Stomach (tissue), 9 donors: Measurements from ENCODE around the gene STKLD1. TPM values are rescaled to one million over a fixed set of nuclear protein-coding genes. Genes with fewer than 3 reads are reported as not detected.

Experiments used
- DNase-seq, 2 donors: peaks; one replicate each; pipeline versions ENCODE4 v3.0.0 to v3.0.0-alpha.2; 2013 to 2019
- H3K27ac ChIP-seq, 5 donors: fragments of 200-600 bp in 4 of 5; sonication (generic) in 4 of 5; one replicate each; pipeline ENCODE4 v1.5.1; 2013 to 2019; ENCODE audit warnings: mild to moderate bottlenecking in 1 of 5, moderate library complexity in 1 of 5
- H3K27me3 ChIP-seq, 3 donors: fragments of 200-600 bp; sonication (generic); one replicate each; pipeline ENCODE4 v1.5.1; 2017 to 2019; ENCODE audit warnings: mixed run types in 1 of 3
- H3K36me3 ChIP-seq, 4 donors: fragments of 200-600 bp; sonication (generic); 1 replicate in 3 of 4; 2 replicates in 1 of 4; pipeline ENCODE4 v1.5.1; 2016 to 2019
- H3K4me1 ChIP-seq, 4 donors: fragments of 200-600 bp; sonication (generic); one replicate each; pipeline ENCODE4 v1.5.1; 2016 to 2019
- H3K4me3 ChIP-seq, 4 donors: fragments of 200-600 bp; sonication (generic) in 3 of 4; one replicate each; pipeline ENCODE4 v1.5.1; 2016 to 2019; ENCODE audit warnings: mild to moderate bottlenecking in 1 of 4
- H3K9me3 ChIP-seq, 4 donors: fragments of 200-600 bp; sonication (generic); one replicate each; pipeline ENCODE4 v1.5.1; 2016 to 2019
- CTCF ChIP-seq, 7 experiments: fragments of 450-650 bp in 4 of 7; fragments of 200-600 bp in 3 of 7; sonication (generic) in 3 of 7; IDR thresholded peaks; one replicate each; pipeline ENCODE4 v1.5.1; 2016 to 2019; ENCODE audit warnings: antibody characterized with exemption in 7 of 7, control low read depth in 2 of 7, mild to moderate bottlenecking in 1 of 7
- EP300 ChIP-seq: sonication (generic); formaldehyde crosslinking; IDR thresholded peaks from one replicate; pipeline ENCODE4 v1.6.1; 2017; ENCODE audit warnings: antibody characterized with exemption
- POLR2A ChIP-seq, 4 donors: fragments of 450-650 bp; IDR thresholded peaks; one replicate each; pipeline ENCODE4 v1.6.1; 2016; ENCODE audit warnings: antibody characterized with exemption in 4 of 4, control low read depth in 2 of 4, mild to moderate bottlenecking in 1 of 4, moderate library complexity in 1 of 4
- POLR2AphosphoS5 ChIP-seq, 3 donors: sonication (generic); formaldehyde crosslinking; IDR thresholded peaks; one replicate each; pipeline ENCODE4 v1.6.1; 2016; ENCODE audit warnings: antibody characterized with exemption in 3 of 3
- WGBS, 5 donors: extraction: QIAGEN DNeasy Blood & Tissue Kit in 3 of 5; methylation state at CpG; one replicate each; pipeline versions ENCODE4 v1.1.5 to v1.1.7; 2013 to 2018; 5-methylcytosine and 5-hydroxymethylcytosine counted together
- intact Hi-C: fragments of 100-400 bp; cut with DNase I; formaldehyde crosslinking; loops from one replicate; pipeline ENCODE4 v1.15.1; 2023; ENCODE audit warnings: low total_unique reads
- polyA plus RNA-seq, 3 donors: library from polyadenylated mRNA; stranded (reverse); fragments of 200-250 nt; gene quantifications; one replicate each; pipeline ENCODE4 v1.2.3, GENCODE V29; 2013
- small RNA-seq, 4 donors: library from RNA; depleted of rRNA; stranded (forward); fragments of <200 nt; gene quantifications; one replicate each; pipeline ENCODE3, GENCODE V24; 2016
- total RNA-seq, 5 donors: library from RNA; depleted of rRNA; stranded (reverse); fragments of >200 nt; gene quantifications; one replicate each; pipeline versions ENCODE4 v1.1.0 to v1.2.3, GENCODE V29; 2014 to 2016
- donor health status: healthy with polysubstance abuse.
- donor health status: Bipolar disorder and iron deficiency.
- donor health status: healthy.

Gene STKLD1
- total and polyA plus RNA-seq, 8 donors, result 1.3 to 2.6 (median 1.9) TPM; not detected in 5

- Histone ChIP-seq H3K36me3 (no peaks in the 10 kb centered on the region), H3K4me1 (peaks cover 8 to 14% (median 9%) of the 10 kb centered on the region in 4 donors), H3K4me3 (no peak overlapping the region), H3K27me3 (no peaks in the 10 kb centered on the region), H3K27ac (no peak overlapping the region), H3K9me3 (no peaks in the 10 kb centered on the region)
- DNase-seq, result no peak
- WGBS, 5 donors, result 87 to 92% (median 88%) methylated on average over 7 of the region's 7 CpGs
- TF ChIP-seq EP300 (no peak), POLR2A (IDR thresholded peaks at IDR 0.05) (no peak), CTCF (IDR thresholded peaks at IDR 0.05) (no peak), POLR2AphosphoS5 (IDR thresholded peaks at IDR 0.05) (no peak)
- intact Hi-C loops, result no loop called here
Measured at GRCh38 chr9:133452562-133452961, 76.4 kb downstream of the STKLD1 start.

- no peak for DNase-seq
- H3K9me3 ChIP-seq, result no peaks in the 10 kb centered on the region
- WGBS, 5 donors, result 78 to 87% (median 81%) methylated on average over 8 to 11 of the region's 11 CpGs
- H3K4me3 ChIP-seq, result no peak overlapping the region
- intact Hi-C loops, result no loop called here
- H3K27me3 ChIP-seq, result no peaks in the 10 kb centered on the region
- TF ChIP-seq POLR2A (IDR thresholded peaks at IDR 0.05), result no peak
- peaks cover 6 to 11% (median 9%) of the 10 kb centered on the region in 4 donors for H3K4me1 ChIP-seq
- no peak overlapping the region for H3K27ac ChIP-seq
- H3K36me3 ChIP-seq, result no peaks in the 10 kb centered on the region
Measured at GRCh38 chr9:133453651-133454050, 77.5 kb downstream of the STKLD1 start.

GRCh38 chr9:133454325-133454724 is 78.2 kb downstream of the STKLD1 start:
- no peak for DNase-seq
- WGBS, 5 donors, result 88 to 95% (median 92%) methylated on average over 13 to 19 of the region's 19 CpGs
- intact Hi-C loops, result no loop called here
- Histone ChIP-seq H3K36me3 (no peaks in the 10 kb centered on the region), H3K4me1 (peaks cover 6 to 11% (median 10%) of the 10 kb centered on the region in 4 donors), H3K27ac (no peak overlapping the region), H3K4me3 (no peak overlapping the region), H3K9me3 (no peaks in the 10 kb centered on the region), H3K27me3 (no peaks in the 10 kb centered on the region)
- TF ChIP-seq POLR2A (IDR thresholded peaks at IDR 0.05) (no peak), CTCF (IDR thresholded peaks at IDR 0.05) (no peak), POLR2AphosphoS5 (IDR thresholded peaks at IDR 0.05) (no peak), EP300 (no peak)

- H3K4me1 ChIP-seq, result peaks cover 7 to 12% (median 8%) of the 10 kb centered on the region in 4 donors
- no peak for DNase-seq
- intact Hi-C loops, result no loop called here
- H3K4me3 ChIP-seq, result no peak overlapping the region
- H3K36me3 ChIP-seq, result no peaks in the 10 kb centered on the region
- WGBS, 5 donors, result 88 to 94% (median 94%) methylated on average over 9 to 20 of the region's 20 CpGs
- H3K27me3 ChIP-seq, result no peaks in the 10 kb centered on the region
- no peaks in the 10 kb centered on the region for H3K9me3 ChIP-seq
- H3K27ac ChIP-seq, result no peak overlapping the region
- TF ChIP-seq POLR2A (IDR thresholded peaks at IDR 0.05), result no peak
- TF ChIP-seq EP300, result no peak
- TF ChIP-seq POLR2AphosphoS5 (IDR thresholded peaks at IDR 0.05), result no peak
- no peak for TF ChIP-seq CTCF (IDR thresholded peaks at IDR 0.05)
Measured at GRCh38 chr9:133454943-133455673, 78.9 kb downstream of the STKLD1 start.

Small RNA genes lying within 50 kb of the gene (small RNA-seq; reads per million reads assigned to genes)
- gene RF00019 (0 reads per million in 4 donors), gene SNORD24 (0 reads per million in 4 donors), gene SNORD36A (0 reads per million in 4 donors), gene SNORD36B (0 reads per million in 4 donors), gene SNORD36C (0 reads per million in 4 donors)

Other genes starting within 250 kb of the STKLD1 start
- 10 to 100 TPM in 3 of 5 donors, 1 to 10 TPM in 2; 1.2 to 37.9 (median 21.3) TPM for gene GBGT1, start 212.5 kb upstream of the STKLD1 start, total RNA-seq
- 10 to 100 TPM; 12.5 to 24.2 (median 23.8) TPM for gene GBGT1, start 212.5 kb upstream of the STKLD1 start, polyA plus RNA-seq
- not detected for gene OBP2B, start 167.1 kb upstream of the STKLD1 start, total RNA-seq
- gene OBP2B, start 167.1 kb upstream of the STKLD1 start, polyA plus RNA-seq, result not detected
- 10 to 100 TPM in 2 of 5 donors, 1 to 10 TPM in 2, under 1 TPM in 1; 0.72 to 67.1 (median 4.8) TPM for gene ABO, start 101.2 kb upstream of the STKLD1 start, total RNA-seq
- gene ABO, start 101.2 kb upstream of the STKLD1 start, polyA plus RNA-seq, result 10 to 100 TPM in 1 of 3 donors, 1 to 10 TPM in 2; 1.6 to 11.0 (median 3.4) TPM
- gene SURF6, start 40.2 kb upstream of the STKLD1 start, total RNA-seq, result 100 to 1,000 TPM in 1 of 5 donors, 10 to 100 TPM in 3, 1 to 10 TPM in 1; 2.9 to 138 (median 20.1) TPM
- gene SURF6, start 40.2 kb upstream of the STKLD1 start, polyA plus RNA-seq, result 10 to 100 TPM; 13.0 to 14.8 (median 13.4) TPM
- gene MED22, start 28.2 kb upstream of the STKLD1 start, total RNA-seq, result 10 to 100 TPM in 4 of 5 donors, 1 to 10 TPM in 1; 4.7 to 27.7 (median 25.8) TPM
- gene MED22, start 28.2 kb upstream of the STKLD1 start, polyA plus RNA-seq, result 10 to 100 TPM; 11.4 to 18.3 (median 12.7) TPM
- 1,000 to 10,000 TPM in 4 of 5 donors, 100 to 1,000 TPM in 1; 809 to 1,438 (median 1,206) TPM for gene RPL7A, start 28.1 kb upstream of the STKLD1 start, total RNA-seq
- gene RPL7A, start 28.1 kb upstream of the STKLD1 start, polyA plus RNA-seq, result 1,000 to 10,000 TPM; 3,101 to 4,243 (median 3,368) TPM
- 10 to 100 TPM in 3 of 5 donors, 1 to 10 TPM in 2; 1.7 to 46.9 (median 22.6) TPM for gene SURF1, start 19.9 kb upstream of the STKLD1 start, total RNA-seq
- 100 to 1,000 TPM in 1 of 3 donors, 10 to 100 TPM in 2; 92.5 to 118 (median 95.5) TPM for gene SURF1, start 19.9 kb upstream of the STKLD1 start, polyA plus RNA-seq
- 10 to 100 TPM in 2 of 5 donors, 1 to 10 TPM in 3; 1.8 to 75.3 (median 7.1) TPM for gene SURF2, start 19.8 kb upstream of the STKLD1 start, total RNA-seq
- gene SURF2, start 19.8 kb upstream of the STKLD1 start, polyA plus RNA-seq, result 10 to 100 TPM; 45.4 to 54.4 (median 47.1) TPM
- gene SURF4, start 306 bp upstream of the STKLD1 start, total RNA-seq, result 100 to 1,000 TPM; 123 to 200 (median 147) TPM
- 10 to 100 TPM; 26.4 to 57.0 (median 42.4) TPM for gene SURF4, start 306 bp upstream of the STKLD1 start, polyA plus RNA-seq
- gene REXO4, start 41.6 kb downstream of the STKLD1 start, total RNA-seq, result 10 to 100 TPM in 3 of 5 donors, 1 to 10 TPM in 1, under 1 TPM in 1; 0.45 to 64.3 (median 11.2) TPM
- gene REXO4, start 41.6 kb downstream of the STKLD1 start, polyA plus RNA-seq, result 10 to 100 TPM; 14.3 to 16.8 (median 14.7) TPM
- gene ADAMTS13, start 46.0 kb downstream of the STKLD1 start, total RNA-seq, result 10 to 100 TPM in 1 of 5 donors, 1 to 10 TPM in 3, not detected in 1; 4.6 to 19.6 (median 6.1) TPM
- 1 to 10 TPM; 6.6 to 8.3 (median 8.3) TPM for gene ADAMTS13, start 46.0 kb downstream of the STKLD1 start, polyA plus RNA-seq
- 10 to 100 TPM; 11.7 to 74.2 (median 16.7) TPM for gene CACFD1, start 83.6 kb downstream of the STKLD1 start, total RNA-seq
- gene CACFD1, start 83.6 kb downstream of the STKLD1 start, polyA plus RNA-seq, result 10 to 100 TPM; 15.6 to 28.9 (median 28.3) TPM
- gene SLC2A6, start 102.7 kb downstream of the STKLD1 start, total RNA-seq, result 10 to 100 TPM in 1 of 5 donors, 1 to 10 TPM in 1, under 1 TPM in 1, not detected in 2; 0.55 to 14.3 (median 1.3) TPM
- 1 to 10 TPM in 2 of 3 donors, under 1 TPM in 1; 0.92 to 3.1 (median 1.4) TPM for gene SLC2A6, start 102.7 kb downstream of the STKLD1 start, polyA plus RNA-seq
- not detected for gene MYMK, start 148.6 kb downstream of the STKLD1 start, total RNA-seq
- not detected for gene MYMK, start 148.6 kb downstream of the STKLD1 start, polyA plus RNA-seq
- 10 to 100 TPM in 1 of 5 donors, 1 to 10 TPM in 2, not detected in 2; 3.3 to 20.6 (median 3.3) TPM for gene ADAMTSL2, start 158.3 kb downstream of the STKLD1 start, total RNA-seq
- 1 to 10 TPM; 1.3 to 1.9 (median 1.4) TPM for gene ADAMTSL2, start 158.3 kb downstream of the STKLD1 start, polyA plus RNA-seq
- gene FAM163B, start 233.0 kb downstream of the STKLD1 start, total RNA-seq, result not detected
- not detected for gene FAM163B, start 233.0 kb downstream of the STKLD1 start, polyA plus RNA-seq